Activated CD8-positive, alpha-beta T cell treated with anti-CD3 and anti-CD28 coated beads, Interleukin-2, amount 10 ng/mL, durations not matched to agents 7 days and 5 days (primary cell): ENCODE results near the gene CACNA2D4. TPM values are rescaled to one million over a fixed set of nuclear protein-coding genes. Genes with fewer than 3 reads are reported as not detected.

Experiments
- ATAC-seq: fragments of 150-1000 bp; cut with Tn5 transposase; one replicate; pipeline ENCODE4 v1.10.0; 2021; ENCODE audit warnings: moderate library complexity
- CTCF ChIA-PET: fragments of 350-600 bp; sonication (Branson Sonifier 250); formaldehyde crosslinking; loops from one replicate; lab custom pipeline; 2021; ENCODE audit warnings: antibody characterized with exemption; lab: Charles Lee
- POLR2A ChIA-PET: fragments of 350-600 bp; sonication (Branson Sonifier 250); formaldehyde crosslinking; loops from one replicate; lab custom pipeline; 2021; ENCODE audit warnings: antibody characterized with exemption; lab: Charles Lee
- DNase-seq: peaks from one replicate; pipeline ENCODE4 v3.0.0-alpha.2; 2020
- H3K27ac Mint-ChIP-seq: one replicate; pipeline ENCODE4 v1.8.0; 2021; ENCODE audit warnings: mild to moderate bottlenecking, mixed read lengths
- H3K27me3 Mint-ChIP-seq: one replicate; pipeline ENCODE4 v1.8.0; 2021; ENCODE audit warnings: low read depth, mixed read lengths
- H3K36me3 Mint-ChIP-seq: one replicate; pipeline ENCODE4 v1.8.0; 2021; ENCODE audit warnings: low read depth, mixed read lengths
- H3K4me1 Mint-ChIP-seq: one replicate; pipeline ENCODE4 v1.8.0; 2021; ENCODE audit warnings: low read depth, mixed read lengths
- H3K4me3 Mint-ChIP-seq: one replicate; pipeline ENCODE4 v1.8.0; 2021; ENCODE audit warnings: mild to moderate bottlenecking, mixed read lengths
- H3K9me3 Mint-ChIP-seq: one replicate; pipeline ENCODE4 v1.8.0; 2022; ENCODE audit warnings: mixed read lengths; ENCODE audit not compliant: insufficient read depth
- total RNA-seq, 2 experiments: library from RNA; stranded (reverse); gene quantifications; one replicate each; pipeline ENCODE4 v1.2.3, GENCODE V29; 2021

CACNA2D4 gene
- total RNA-seq, 2 experiments from 2014 or later: 6.8 to 7.0 TPM

GRCh38 chr12:1801303-1801975 is 117.0 kb downstream of the CACNA2D4 start:
- no peak overlapping the region for H3K27ac Mint-ChIP-seq
- DNase-seq: no peak
- ATAC-seq: no peak
- ChIA-PET POLR2A (interaction anchor here (1.4 kb wide), 1 partner anchor 114 kb away, joined by 3 read pairs; no protein-coding TSS in a partner anchor), CTCF (interaction anchor here (1.0 to 1.5 kb wide), 4 partner anchors 10 to 167 kb away, joined by 3 to 9 read pairs (median 6); no protein-coding TSS in a partner anchor)
- H3K4me1 Mint-ChIP-seq: peaks cover 10% of the 10 kb centered on the region
- H3K36me3 Mint-ChIP-seq: no peaks in the 10 kb centered on the region
- no peak overlapping the region for H3K4me3 Mint-ChIP-seq
- H3K27me3 Mint-ChIP-seq: no peaks in the 10 kb centered on the region
- H3K9me3 Mint-ChIP-seq: no peaks in the 10 kb centered on the region

DNA sequence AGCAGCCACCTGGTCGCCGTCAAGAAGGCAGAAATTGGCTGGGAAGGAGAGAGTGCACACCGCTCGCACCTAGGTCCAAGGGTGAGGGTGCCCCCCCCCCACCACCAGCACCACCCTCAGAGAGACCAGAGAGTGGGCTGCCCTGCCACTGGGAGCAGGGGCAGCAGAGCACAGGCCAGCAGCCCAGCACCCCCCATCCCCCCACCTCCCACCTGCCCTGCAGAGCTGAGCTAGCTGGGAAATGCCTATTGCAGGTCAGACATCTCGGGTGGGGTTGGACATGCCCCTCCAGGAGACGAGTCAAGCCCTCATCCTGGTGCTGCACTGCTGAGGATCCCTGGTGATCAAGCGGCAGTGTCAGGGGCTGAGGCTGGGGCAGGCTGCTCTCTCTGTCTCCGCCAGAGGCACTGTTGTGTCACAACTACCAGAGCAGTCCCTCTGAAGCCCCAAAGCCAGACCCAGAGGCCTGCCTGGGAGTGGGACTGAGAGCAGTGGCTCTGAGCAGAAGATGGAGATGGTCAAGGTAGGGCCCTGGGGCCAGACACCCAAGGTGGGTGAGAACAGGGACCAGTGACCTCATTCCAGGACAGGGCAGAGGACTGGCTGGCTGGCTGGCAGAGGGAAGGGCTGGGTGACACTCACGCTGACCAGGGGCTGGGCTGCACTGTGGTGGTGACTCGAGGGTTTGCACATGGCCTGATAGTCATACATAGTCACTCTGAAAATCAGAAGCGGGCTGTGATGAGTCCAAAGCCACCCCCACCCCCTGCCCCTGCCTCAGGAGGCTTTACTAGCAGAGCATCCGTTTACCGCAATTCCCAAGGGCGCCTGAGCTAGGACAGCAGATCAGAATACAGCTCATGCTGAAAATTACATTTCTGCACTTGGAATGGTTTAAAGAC is 117.8 kb downstream of the CACNA2D4 start:
- Mint-ChIP-seq H3K27ac (peak overlapping the region; percentile 20), H3K9me3 (no peaks in the 10 kb centered on the region), H3K4me3 (no peak overlapping the region), H3K27me3 (no peaks in the 10 kb centered on the region), H3K36me3 (no peaks in the 10 kb centered on the region), H3K4me1 (peaks cover 13% of the 10 kb centered on the region)
- ChIA-PET POLR2A (interaction anchor here (1.4 kb wide), 1 partner anchor 115 kb away, joined by 3 read pairs; no protein-coding TSS in a partner anchor), CTCF (interaction anchor here (1.0 to 6.8 kb wide), 5 partner anchors 9 to 166 kb away, joined by 3 to 93 read pairs (median 8); no protein-coding TSS in a partner anchor)
- DNase-seq (peak; percentile 50), ATAC-seq (no peak)

DNA sequence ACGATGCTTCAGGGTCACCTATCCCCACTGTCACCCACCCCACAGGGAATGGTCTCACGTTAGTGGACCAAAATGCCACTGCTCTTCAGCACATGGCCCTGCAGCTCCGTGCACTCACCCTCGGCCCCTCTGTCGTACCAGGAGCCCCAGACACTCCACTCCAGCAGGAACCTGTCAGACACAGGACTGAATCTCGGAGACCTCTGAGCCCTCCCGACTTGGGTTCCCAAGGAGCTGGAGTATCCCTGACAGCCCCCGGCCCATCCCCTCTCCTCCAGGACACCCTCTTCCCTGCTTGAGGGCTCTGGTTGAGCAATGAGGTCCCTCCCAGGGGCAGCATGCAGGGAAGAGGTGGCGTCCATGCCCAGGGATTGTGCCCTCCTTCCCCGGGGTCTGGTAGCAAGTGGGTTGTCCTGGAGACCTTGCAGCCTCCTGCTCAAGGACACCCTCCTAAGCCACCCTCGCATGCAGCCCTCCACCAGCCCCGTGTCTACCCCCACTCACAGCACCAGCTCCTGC is 118.5 kb downstream of the CACNA2D4 start:
- no peak overlapping the region for H3K27ac Mint-ChIP-seq
- POLR2A ChIA-PET: interaction anchor here (1.4 kb wide), 1 partner anchor 115 kb away, joined by 3 read pairs; no protein-coding TSS in a partner anchor
- ATAC-seq (no peak), DNase-seq (no peak)
- no peak overlapping the region for H3K4me3 Mint-ChIP-seq
- CTCF ChIA-PET: interaction anchor here (1.1 to 6.8 kb wide), 2 partner anchors 9 to 140 kb away, joined by 3 to 93 read pairs; no protein-coding TSS in a partner anchor
- no peaks in the 10 kb centered on the region for H3K27me3 Mint-ChIP-seq
- no peaks in the 10 kb centered on the region for H3K9me3 Mint-ChIP-seq
- H3K36me3 Mint-ChIP-seq: no peaks in the 10 kb centered on the region
- H3K4me1 Mint-ChIP-seq: peaks cover 17% of the 10 kb centered on the region

- ChIA-PET POLR2A (interaction anchor here (0.7 kb wide), 1 partner anchor 460 kb away, joined by 3 read pairs; no protein-coding TSS in a partner anchor), CTCF (interaction anchor here (1.1 to 6.8 kb wide), 2 partner anchors 9 to 140 kb away, joined by 3 to 93 read pairs; no protein-coding TSS in a partner anchor)
- H3K36me3 Mint-ChIP-seq: no peaks in the 10 kb centered on the region
- H3K4me1 Mint-ChIP-seq: peaks cover 14% of the 10 kb centered on the region
- no peak overlapping the region for H3K4me3 Mint-ChIP-seq
- ATAC-seq: no peak
- H3K27me3 Mint-ChIP-seq: no peaks in the 10 kb centered on the region
- no peaks in the 10 kb centered on the region for H3K9me3 Mint-ChIP-seq
- H3K27ac Mint-ChIP-seq: no peak overlapping the region
- no peak for DNase-seq
Measured at GRCh38 chr12:1799051-1799881, 119.2 kb downstream of the CACNA2D4 start.

DNA sequence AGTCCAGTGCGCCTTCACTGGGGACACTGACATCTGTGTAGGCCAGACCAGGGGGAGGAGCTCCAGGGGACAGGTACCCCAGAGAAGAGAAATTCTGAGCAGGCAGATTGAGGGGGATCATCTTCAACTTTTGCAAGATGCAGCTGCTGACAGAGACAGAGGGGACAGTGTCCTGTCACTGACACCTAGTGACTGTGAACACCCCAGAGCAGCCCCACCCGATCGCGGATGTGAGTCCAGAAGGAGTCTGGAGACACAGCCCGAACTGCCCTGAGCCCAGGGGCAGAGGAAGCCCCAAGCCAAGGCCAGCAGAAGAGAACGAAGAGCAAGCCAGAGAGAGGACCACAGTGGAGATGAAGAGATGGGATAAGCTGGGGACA is 119.8 kb downstream of the CACNA2D4 start:
- ATAC-seq: no peak
- Mint-ChIP-seq H3K4me1 (peaks cover 13% of the 10 kb centered on the region), H3K27ac (no peak overlapping the region), H3K4me3 (no peak overlapping the region), H3K27me3 (no peaks in the 10 kb centered on the region), H3K36me3 (no peaks in the 10 kb centered on the region), H3K9me3 (no peaks in the 10 kb centered on the region)
- ChIA-PET CTCF (interaction anchor here (1.1 to 6.8 kb wide), 2 partner anchors 8 to 141 kb away, joined by 3 to 93 read pairs; no protein-coding TSS in a partner anchor), POLR2A (no interaction called here)
- DNase-seq: no peak

DNA sequence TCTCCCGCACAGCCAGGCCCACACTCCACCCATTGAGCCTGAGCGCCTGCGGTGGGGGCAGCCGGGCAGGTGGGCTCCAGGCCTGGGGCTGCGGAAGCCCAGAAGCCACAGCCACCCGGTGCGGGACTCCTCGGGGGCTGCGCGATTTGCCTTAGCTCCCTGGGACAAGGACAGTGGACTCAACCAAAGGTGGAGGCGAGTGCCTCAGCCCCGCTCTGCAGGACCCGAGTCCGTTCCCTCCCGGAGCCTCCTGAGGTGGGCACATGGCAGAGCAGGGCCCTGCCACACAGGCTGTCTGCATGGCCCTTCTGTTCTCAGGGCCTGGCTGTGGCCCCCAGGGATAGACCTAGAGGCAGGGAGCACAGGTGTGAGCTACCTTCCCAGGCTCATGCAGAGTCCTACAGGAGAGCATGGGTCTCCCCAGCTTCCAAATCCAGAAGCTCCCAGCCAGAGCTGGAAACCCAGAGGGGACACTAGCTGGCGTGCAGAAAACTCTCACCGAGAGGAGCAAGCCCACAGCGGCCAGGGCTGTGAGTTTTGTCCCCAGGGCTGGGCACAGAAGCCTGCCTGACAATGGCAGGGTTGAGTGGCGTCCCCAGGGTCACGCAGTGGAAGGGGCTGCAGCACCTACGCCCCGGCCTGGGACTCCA is 120.3 kb downstream of the CACNA2D4 start:
- ATAC-seq: no peak
- Mint-ChIP-seq H3K9me3 (no peaks in the 10 kb centered on the region), H3K4me1 (peaks cover 13% of the 10 kb centered on the region), H3K27me3 (no peaks in the 10 kb centered on the region), H3K4me3 (no peak overlapping the region), H3K36me3 (no peaks in the 10 kb centered on the region), H3K27ac (no peak overlapping the region)
- CTCF ChIA-PET: interaction anchor here (6.8 kb wide), 1 partner anchor 141 kb away, joined by 93 read pairs; no protein-coding TSS in a partner anchor
- no peak for DNase-seq
- POLR2A ChIA-PET: no interaction called here

DNA sequence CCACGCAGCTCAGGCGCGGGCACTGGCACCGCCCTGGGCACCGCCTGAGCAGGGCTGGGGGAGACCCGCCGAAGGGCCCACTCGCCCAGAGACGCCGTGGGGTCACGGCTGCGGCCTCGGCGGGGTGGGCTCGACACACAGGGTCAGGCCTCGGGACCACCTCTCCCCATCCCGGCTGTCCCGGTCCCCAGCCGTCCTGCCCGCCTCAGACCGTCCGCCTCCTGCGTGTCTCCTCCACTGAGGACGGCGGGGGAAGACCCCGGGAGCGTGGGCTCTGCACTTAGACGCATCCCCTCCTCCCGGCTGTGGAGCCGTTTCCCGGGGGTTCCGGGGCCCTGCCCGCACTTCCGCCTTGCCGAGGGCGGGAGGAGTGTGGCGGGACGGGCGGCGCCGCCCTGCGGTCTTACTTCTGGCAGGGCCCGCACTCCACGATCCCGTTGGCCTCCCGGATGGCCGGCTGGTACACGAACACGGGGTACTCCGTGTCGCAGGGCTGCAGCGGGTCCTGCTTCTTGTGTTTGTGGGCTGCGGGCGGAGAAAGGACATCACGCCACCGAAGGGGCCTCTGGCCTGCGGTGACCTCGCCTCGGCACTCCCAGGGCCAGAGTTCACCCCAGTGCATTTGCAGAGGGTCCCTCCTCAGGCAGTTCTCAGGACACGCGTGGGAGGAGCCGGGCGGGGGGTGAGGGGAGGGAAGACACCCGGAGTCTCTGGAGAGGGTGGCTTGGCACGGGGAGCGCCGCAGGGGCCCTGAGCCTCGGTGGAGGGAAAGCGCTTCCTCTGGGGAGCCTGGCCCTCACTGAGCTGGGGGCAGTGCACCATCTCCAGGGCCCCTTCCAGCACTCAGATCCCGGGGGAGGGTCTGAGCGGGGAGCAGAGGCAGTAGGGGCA is 121.2 kb downstream of the CACNA2D4 start:
- peak; percentile 16 for ATAC-seq
- Mint-ChIP-seq H3K27me3 (no peaks in the 10 kb centered on the region), H3K9me3 (no peaks in the 10 kb centered on the region), H3K4me1 (peaks cover 13% of the 10 kb centered on the region), H3K4me3 (peak overlapping the region; percentile 71), H3K36me3 (no peaks in the 10 kb centered on the region), H3K27ac (peak overlapping the region; percentile 65)
- ChIA-PET CTCF (interaction anchor here (2.1 to 16.0 kb wide), 3 partner anchors 119 to 147 kb away, joined by 5 to 491 read pairs (median 93); no protein-coding TSS in a partner anchor), POLR2A (no interaction called here)
- DNase-seq: peak; percentile 61

GRCh38 chr12:1796515-1797010 is 121.9 kb downstream of the CACNA2D4 start:
- H3K4me1 Mint-ChIP-seq: peaks cover 20% of the 10 kb centered on the region
- POLR2A ChIA-PET: no interaction called here
- H3K36me3 Mint-ChIP-seq: no peaks in the 10 kb centered on the region
- no peaks in the 10 kb centered on the region for H3K27me3 Mint-ChIP-seq
- no peaks in the 10 kb centered on the region for H3K9me3 Mint-ChIP-seq
- DNase-seq (peak; percentile 57), ATAC-seq (peak; percentile 56)
- peak overlapping the region; percentile 90 for H3K27ac Mint-ChIP-seq
- CTCF ChIA-PET: interaction anchor here (1.3 to 16.0 kb wide), 4 partner anchors 20 to 146 kb away, joined by 4 to 491 read pairs (median 49); no protein-coding TSS in a partner anchor
- H3K4me3 Mint-ChIP-seq: peak overlapping the region; percentile 86

DNA sequence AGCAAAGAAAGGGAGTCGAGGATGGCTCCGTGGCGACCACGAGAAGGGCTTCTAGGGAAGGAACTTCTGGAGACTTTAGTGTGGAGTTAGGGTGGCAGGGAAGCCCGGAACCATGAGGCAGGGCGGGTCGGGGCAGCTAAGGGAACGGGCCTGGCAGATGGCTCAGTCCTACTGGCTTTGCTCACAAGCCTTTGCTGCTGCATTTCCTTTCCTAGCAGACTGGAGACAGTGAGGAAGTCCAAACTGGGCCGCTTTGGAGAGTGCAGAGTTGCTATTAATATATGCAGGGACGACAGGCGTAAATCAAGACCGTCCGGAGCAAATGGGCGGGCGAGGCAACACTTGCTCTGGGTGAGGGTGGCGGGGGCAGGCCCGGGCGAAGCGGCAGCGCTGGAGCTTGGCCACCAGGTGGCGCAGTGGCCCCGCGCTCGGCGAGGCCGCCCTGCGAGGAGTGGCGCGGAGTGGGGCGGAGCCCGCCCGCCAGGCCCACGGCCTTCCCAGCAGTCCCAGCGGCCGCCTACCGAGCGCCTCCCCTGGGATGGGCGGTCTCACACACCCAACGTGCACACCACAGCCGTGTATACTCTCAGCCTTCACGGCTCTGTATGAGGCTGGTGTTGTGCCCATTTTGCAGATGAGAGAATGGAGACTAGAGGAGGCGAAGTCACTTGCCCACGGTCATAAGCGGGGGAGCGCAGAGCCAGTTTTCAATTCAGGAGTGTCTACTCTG is 122.5 kb downstream of the CACNA2D4 start:
- Mint-ChIP-seq H3K36me3 (no peaks in the 10 kb centered on the region), H3K27ac (peak overlapping the region; percentile 90), H3K4me3 (peak overlapping the region; percentile 86), H3K9me3 (no peaks in the 10 kb centered on the region), H3K4me1 (peaks cover 26% of the 10 kb centered on the region), H3K27me3 (no peaks in the 10 kb centered on the region)
- ChIA-PET CTCF (interaction anchor here (0.6 to 16.0 kb wide), 13 partner anchors 19 to 319 kb away, joined by 3 to 491 read pairs (median 4); no protein-coding TSS in a partner anchor), POLR2A (interaction anchor here (0.5 to 1.0 kb wide), 3 partner anchors 104 to 144 kb away, joined by 3 to 7 read pairs (median 3); no protein-coding TSS in a partner anchor)
- peak; percentile 97 for ATAC-seq
- peak; percentile 94 for DNase-seq
